Dermis microvascular lymphatic vessel endothelial cell (primary cell): ENCODE results near the gene DLST. TPM values are rescaled to one million over a fixed set of nuclear protein-coding genes. Genes with fewer than 3 reads are reported as not detected.

Experiments
- DNase-seq, 2 donors: peaks; one replicate each; pipeline versions ENCODE4 v3.0.0 to v3.0.0-alpha.2; 2010; ENCODE audit warnings: low read depth in 2 of 2
- total RNA-seq: library from RNA; depleted of rRNA; stranded (reverse); fragments of >200 nt; gene quantifications from 2 replicates; pipeline ENCODE4 v1.2.1, GENCODE V29; 2014

DLST gene
- total RNA-seq, 1 donor from 2014 or later = 41.5 TPM

GRCh38 chr14:74938531-74939495 is 57.1 kb downstream of the DLST start:
- DNase-seq = no peak

DNA sequence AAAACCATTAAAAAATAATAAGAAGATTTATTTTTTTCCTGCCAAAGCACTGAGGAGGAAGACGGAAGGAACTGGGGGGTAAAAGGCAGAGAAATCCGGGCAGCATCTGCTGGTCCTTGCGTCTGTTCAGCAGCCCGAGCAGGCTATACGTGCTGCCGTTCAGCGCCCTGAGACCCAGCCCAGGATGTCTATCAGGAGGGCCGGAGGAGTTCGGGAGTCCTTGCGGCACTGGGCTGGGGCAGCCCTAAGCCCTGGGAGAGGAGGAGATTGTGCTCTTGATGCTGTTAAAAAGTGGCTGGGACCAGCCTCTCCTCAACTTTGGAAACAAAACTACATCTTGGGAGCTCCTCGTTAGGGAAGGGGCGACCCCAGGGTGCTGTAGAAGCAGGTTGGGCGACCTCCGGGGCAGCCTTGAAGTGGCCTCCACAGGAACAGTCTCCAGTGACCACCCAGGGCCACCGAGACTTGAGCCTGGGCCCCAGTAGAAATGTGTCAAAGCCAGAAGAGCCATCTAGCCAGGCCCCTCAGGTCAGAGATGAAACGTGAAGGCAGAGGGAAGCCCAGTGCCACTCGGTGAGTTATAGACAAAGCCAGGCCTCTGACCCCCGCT is 59.3 kb downstream of the DLST start:
- DNase-seq = no peak

DNA sequence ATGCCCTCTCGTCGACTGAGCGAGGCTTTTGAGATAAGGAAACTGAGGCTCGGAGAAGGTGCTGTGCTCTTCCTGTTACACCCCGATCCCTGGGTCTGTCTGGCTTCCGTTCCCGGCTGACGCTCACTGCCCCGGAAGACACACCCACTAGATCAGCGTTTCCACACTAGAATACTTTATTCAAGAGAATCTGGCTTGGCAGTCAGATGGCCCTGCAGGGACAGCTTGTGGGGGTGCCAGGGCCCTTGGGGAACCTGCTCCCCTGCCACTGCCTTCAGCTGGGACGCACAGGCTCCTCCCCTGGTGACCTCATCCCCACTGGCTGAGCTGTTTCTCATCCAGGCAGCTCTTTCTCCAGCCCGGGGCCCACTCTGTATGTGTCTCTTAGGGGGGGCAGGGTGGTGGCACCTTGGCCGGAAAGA is 60.0 kb downstream of the DLST start:
- peak; percentile 16 to 60 for DNase-seq

- no peak for DNase-seq
Observed at GRCh38 chr14:74942181-74942580, 60.5 kb downstream of the DLST start.

- no peak for DNase-seq
Observed at GRCh38 chr14:74942608-74943007, 60.9 kb downstream of the DLST start.

DNA sequence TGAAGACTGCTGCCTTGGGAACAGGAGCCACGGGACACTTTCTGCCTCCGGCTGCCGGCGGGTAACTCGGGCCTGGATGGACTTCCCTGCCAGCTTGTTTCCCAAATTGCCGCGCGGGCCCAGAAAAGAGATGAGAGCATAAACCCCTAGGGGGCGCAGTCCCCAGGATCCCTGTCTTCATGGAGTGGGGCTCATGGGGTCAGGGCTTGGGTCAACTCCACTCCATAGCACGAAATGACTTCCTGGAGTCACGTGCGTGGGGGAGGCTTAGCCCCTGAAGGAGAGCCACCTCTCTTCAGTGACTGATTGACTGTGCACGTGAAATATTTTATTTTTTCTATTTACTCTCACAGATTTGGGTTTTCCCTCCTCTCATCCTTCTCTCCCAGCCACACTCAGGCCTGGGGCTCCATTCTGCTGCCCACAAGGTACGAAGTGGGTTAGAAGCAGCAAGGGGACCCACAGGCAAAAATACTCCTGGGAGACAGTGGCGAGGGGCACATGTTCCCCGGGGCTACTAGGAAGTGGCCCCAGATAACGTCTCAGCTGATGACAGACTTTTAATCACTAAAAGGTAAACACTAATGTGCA is 63.6 kb downstream of the DLST start:
- peak in 1 of 2 donors; percentile 43 for DNase-seq

DNA sequence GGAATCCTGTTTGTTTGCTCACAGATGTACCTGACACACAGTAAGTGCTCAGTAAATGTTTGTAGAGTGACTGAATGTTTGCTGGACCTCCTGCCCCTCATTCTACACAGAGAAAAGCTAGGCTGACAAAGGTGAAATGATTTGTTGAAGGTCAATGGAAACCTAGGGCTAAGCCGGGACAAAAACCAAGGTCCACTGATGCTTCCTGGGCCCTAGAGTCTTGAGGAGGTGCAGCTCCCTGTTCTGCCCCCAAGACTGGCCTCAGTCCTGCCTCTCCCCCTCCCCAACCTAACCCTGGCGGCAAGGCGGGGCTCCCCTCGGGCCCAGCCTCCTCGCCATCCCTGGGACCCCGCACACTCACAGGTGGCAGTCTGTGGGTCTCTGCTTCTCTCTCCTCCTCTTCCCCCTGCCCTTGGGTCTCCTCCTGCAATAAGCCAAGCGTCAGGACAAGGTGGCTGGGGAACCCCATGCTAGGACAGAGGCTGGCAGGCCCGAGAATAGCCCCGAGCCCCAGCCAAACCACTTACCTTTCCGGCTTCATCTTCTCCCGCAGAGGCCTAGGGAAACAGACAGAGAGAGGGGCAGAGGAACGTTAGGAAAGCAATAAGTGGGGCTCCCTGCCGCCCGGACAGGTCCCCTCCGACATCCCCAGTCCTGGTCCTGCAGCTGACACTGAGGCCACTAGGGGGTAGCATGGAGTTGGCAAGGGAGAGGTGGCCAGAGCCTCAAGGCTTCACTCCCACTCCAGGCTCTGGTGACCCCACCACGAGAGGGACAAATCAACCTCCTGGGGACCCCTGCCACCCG is 64.3 kb downstream of the DLST start:
- peak; percentile 43 to 73 for DNase-seq

- peak in 1 of 2 donors; percentile 29 for DNase-seq
Observed at GRCh38 chr14:74946659-74947281, 65.1 kb downstream of the DLST start.

DNA sequence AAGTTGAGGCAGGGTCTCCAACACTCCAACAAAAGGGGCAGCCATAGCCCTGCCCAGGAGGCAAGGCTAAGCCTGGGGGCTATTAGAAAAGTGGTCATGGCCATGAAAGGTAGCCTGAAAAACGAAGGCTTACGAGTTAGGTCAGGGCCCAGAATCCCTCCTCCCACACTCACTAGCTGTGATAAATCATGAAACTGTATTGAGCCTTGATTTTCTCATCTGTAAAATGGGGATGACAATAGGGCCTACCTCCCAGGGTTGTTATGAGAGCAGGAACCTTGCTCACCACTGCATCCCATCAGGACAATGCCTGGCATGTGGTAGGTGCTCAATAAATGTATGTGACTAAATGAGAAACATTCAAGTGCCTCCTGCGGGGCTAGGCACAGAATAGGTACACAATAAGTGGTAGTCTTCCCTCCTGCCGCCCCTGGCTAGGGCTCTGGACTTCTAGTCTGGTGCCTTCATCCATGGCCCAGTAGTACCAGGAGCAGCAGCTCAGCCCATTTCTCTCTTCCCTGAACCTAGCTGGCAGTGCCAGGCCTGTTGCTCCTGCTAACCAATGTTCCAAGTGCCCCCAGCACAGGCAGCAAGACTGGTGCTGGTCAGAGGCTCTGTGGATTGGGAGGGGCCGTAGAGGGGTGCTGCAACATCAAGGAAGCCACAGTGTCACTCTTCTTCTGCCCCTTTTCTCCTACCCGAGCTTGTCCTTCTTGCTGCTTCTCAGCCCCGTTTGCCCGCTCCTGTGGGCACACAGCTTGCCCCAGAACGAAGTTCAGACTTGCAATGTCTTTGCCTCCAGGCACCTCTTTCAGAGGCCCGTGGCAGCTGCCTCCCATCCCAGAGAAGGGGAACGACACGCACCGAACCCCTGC is 65.9 kb downstream of the DLST start:
- no peak for DNase-seq

GRCh38 chr14:74948228-74949175 is 66.8 kb downstream of the DLST start:
- no peak for DNase-seq

- no peak for DNase-seq
Observed at GRCh38 chr14:74949191-74949601, 67.5 kb downstream of the DLST start.

GRCh38 chr14:74949859-74950573 is 68.3 kb downstream of the DLST start:
- no peak for DNase-seq

DNA sequence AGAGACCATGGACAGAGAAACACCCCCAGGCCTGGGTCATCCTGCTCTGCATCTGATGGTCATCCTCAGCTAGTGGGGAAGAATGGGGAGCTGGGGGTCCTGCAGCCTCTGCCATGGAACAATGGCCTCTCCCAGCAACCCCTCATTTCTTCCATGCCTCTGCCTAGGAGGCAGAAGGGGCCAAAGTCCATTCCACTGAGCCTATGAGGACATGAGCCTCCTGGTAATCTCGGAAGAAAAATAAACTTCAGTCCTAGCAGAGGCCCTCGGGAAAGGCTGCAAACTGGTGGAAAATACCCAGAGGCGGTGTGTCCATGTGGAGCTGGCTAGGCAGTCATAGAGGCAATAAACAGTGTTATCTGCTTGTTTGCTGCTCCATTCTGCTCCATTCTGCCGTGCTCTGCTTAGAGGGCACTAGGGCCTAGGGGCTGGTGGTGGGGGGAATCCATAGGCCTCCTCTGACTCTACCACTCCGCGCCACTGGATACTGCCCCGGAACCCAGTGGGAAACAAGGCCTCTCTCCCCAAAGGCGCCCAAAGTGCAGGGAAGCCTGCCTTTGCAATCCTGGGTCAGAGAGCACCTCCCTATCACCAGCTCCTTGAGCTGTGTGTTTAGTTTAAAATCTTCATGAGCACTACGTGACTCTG is 69.2 kb downstream of the DLST start:
- no peak for DNase-seq

GRCh38 chr14:74951443-74952179 is 69.9 kb downstream of the DLST start:
- DNase-seq = no peak

DNA sequence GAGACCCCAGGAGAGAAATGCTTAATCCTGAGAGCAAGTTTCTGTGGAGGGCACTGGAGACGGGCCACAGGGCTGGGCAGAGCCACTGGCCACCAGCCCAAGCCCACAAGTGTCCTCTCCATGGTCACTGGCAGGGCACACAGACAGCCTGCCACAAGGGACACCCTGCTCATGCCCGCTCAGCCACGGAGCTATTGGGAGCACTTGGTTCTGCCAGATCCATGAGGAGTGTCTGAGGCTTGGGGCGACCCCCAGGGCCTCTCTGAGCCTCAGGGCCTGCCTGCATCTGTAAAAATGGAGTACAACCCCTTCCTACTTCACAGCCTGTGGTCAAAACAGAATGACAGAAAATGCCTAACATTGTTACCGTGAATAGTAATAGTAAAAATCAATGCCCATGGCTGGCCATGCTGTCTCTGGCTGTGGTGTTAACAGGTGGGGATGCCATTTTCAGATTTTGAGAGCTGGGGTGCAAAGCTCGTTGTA is 70.5 kb downstream of the DLST start:
- no peak for DNase-seq

DNA sequence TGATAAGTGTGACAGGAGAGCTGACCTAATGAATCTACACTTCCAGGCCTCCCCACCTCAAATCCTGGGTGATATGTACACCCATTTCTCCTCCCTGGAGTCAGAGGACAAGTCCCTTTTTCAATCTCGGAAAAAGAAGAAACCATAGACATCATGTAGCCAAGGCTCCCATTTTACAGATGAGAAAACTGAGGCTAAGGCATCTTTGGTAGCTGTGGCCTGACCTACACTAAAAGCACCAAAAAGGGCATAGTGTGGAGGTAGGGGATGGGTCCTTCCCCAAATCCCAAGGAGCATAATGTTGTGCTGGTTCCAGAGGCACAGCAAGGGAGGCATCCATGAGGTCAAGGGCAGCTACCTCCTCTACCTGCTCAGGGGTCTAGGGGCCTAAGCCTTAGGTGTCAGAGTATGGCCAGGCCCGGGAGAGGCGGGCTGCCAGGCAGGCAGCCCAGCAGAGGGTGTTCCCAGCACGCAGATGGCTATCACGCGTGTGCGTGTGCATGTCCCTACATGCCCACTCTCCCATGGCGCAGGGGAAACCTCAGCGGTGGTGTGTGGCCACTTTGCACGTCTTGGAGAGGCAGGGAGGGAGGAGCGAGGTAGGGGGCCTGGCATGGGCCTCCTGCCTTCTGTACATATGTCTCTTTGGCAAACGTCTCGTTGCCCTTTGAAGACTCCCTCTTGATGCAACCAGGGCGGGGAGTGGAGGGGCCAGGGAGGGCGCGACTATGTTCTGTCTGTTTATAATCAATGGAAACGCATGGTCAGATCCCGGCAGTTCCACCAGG is 71.2 kb downstream of the DLST start:
- no peak for DNase-seq
